ENCODE measurements around the gene SERGEF. TPM values are rescaled to one million over a fixed set of nuclear protein-coding genes. Genes with fewer than 3 reads are reported as not detected.
A peak's percentile ranks its signal among the peaks of the same experiment; 100 is the strongest.

Gene SERGEF
- total RNA-seq, 1 donor from 2014 or later, result 29.5 TPM

GRCh38 chr11:17771841-17772401, 240.9 kb downstream of the SERGEF start:
- DNase-seq (ENCODE audit: low read depth), result no peak

GRCh38 chr11:17771415-17771814, 241.4 kb downstream of the SERGEF start:
- no peak for DNase-seq (ENCODE audit: low read depth)

GRCh38 chr11:17770917-17771316, 241.9 kb downstream of the SERGEF start:
- no peak for DNase-seq (ENCODE audit: low read depth)

GRCh38 chr11:17770048-17770652, 242.7 kb downstream of the SERGEF start:
- DNase-seq (ENCODE audit: low read depth), result no peak

- no peak for DNase-seq (ENCODE audit: low read depth)
Observed at GRCh38 chr11:17769218-17769617, 243.6 kb downstream of the SERGEF start.

- DNase-seq (ENCODE audit: low read depth), result no peak
Observed at GRCh38 chr11:17768547-17768946, 244.3 kb downstream of the SERGEF start.

GRCh38 chr11:17767914-17768313, 244.9 kb downstream of the SERGEF start:
- no peak for DNase-seq (ENCODE audit: low read depth)

- DNase-seq (ENCODE audit: low read depth), result no peak
Observed at GRCh38 chr11:17767301-17767885, 245.5 kb downstream of the SERGEF start.

GRCh38 chr11:17766590-17766989, 246.3 kb downstream of the SERGEF start:
- DNase-seq (ENCODE audit: low read depth), result no peak

GRCh38 chr11:17766073-17766359, 246.8 kb downstream of the SERGEF start:
- DNase-seq (ENCODE audit: low read depth), result no peak

GRCh38 chr11:17765356-17766072, 247.3 kb downstream of the SERGEF start:
- DNase-seq (ENCODE audit: low read depth), result no peak

GRCh38 chr11:17764446-17765218, 248.2 kb downstream of the SERGEF start:
- DNase-seq (ENCODE audit: low read depth), result no peak

- DNase-seq (ENCODE audit: low read depth), result no peak
Observed at GRCh38 chr11:17763703-17764102, 249.1 kb downstream of the SERGEF start.

GRCh38 chr11:17763244-17763643, 249.6 kb downstream of the SERGEF start:
- no peak for DNase-seq (ENCODE audit: low read depth)

GRCh38 chr11:17762309-17762974, 250.4 kb downstream of the SERGEF start:
- no peak for DNase-seq (ENCODE audit: low read depth)

GRCh38 chr11:17760102-17761029, 252.5 kb downstream of the SERGEF start:
- peak; percentile 30 for DNase-seq (ENCODE audit: low read depth)

GRCh38 chr11:17755891-17756290, 257.0 kb downstream of the SERGEF start:
- DNase-seq (ENCODE audit: low read depth), result no peak

GRCh38 chr11:17753641-17754040, 259.2 kb downstream of the SERGEF start:
- DNase-seq (ENCODE audit: low read depth), result no peak

- DNase-seq (ENCODE audit: low read depth), result no peak
Observed at GRCh38 chr11:17753153-17753552, 259.7 kb downstream of the SERGEF start.

- DNase-seq (ENCODE audit: low read depth), result no peak
Observed at GRCh38 chr11:17752144-17752543, 260.7 kb downstream of the SERGEF start.

- DNase-seq (ENCODE audit: low read depth), result no peak
Observed at GRCh38 chr11:17751558-17751957, 261.3 kb downstream of the SERGEF start.

Data from renal cortical epithelial cell (primary cell).